SK-N-MC (cell line): ENCODE measurements around the gene TOM1.

Experiments used
- EZH2 ChIP-seq: fragments of 200-600 bp; sonication (generic); IDR thresholded peaks from one replicate; pipeline ENCODE4 v1.6.1; 2017; ENCODE audit warnings: antibody characterized with exemption
- POLR2AphosphoS5 ChIP-seq: IDR thresholded peaks from 2 replicates; pipeline ENCODE4 v1.6.1; 2012; ENCODE audit warnings: mild to moderate bottlenecking, low read depth, low read length, borderline replicate concordance

- no peak for TF ChIP-seq EZH2
- TF ChIP-seq POLR2AphosphoS5, result no peak
These were observed 75.8 kb downstream of the TOM1 start for GRCh38 chr22:35375526-35375925.
